Stimulated activated CD4-positive, alpha-beta T cell treated with anti-CD3 and anti-CD28 coated beads, Interleukin-1b, Interleukin-23, amount 100 ng/mL, for 1 hour (primary cell): ENCODE measurements around the gene ATG13.

Experiments
- DNase-seq, 2 donors: peaks; one replicate each; pipeline ENCODE4 v3.0.0-alpha.2; 2020; ENCODE audit warnings: low read depth in 2 of 2

Gene ATG13

GRCh38 chr11:46675288-46675851 is 58.0 kb downstream of the ATG13 start:
- DNase-seq = no peak

GRCh38 chr11:46675949-46676348 is 58.6 kb downstream of the ATG13 start:
- no peak for DNase-seq

- DNase-seq = no peak
Observed at GRCh38 chr11:46676436-46677158, 59.2 kb downstream of the ATG13 start.

GRCh38 chr11:46677169-46677568 is 59.8 kb downstream of the ATG13 start:
- no peak for DNase-seq

- no peak for DNase-seq
Observed at GRCh38 chr11:46677991-46678740, 60.8 kb downstream of the ATG13 start.

GRCh38 chr11:46678741-46679130 is 61.4 kb downstream of the ATG13 start:
- DNase-seq = no peak

- DNase-seq = no peak
Observed at GRCh38 chr11:46679241-46680163, 62.1 kb downstream of the ATG13 start.

GRCh38 chr11:46680164-46680760 is 62.9 kb downstream of the ATG13 start:
- no peak for DNase-seq

- no peak for DNase-seq
Observed at GRCh38 chr11:46680815-46681214, 63.5 kb downstream of the ATG13 start.

GRCh38 chr11:46681814-46682213 is 64.5 kb downstream of the ATG13 start:
- DNase-seq = no peak

- DNase-seq = no peak
Observed at GRCh38 chr11:46682773-46683752, 65.7 kb downstream of the ATG13 start.

GRCh38 chr11:46684367-46684766 is 67.0 kb downstream of the ATG13 start:
- no peak for DNase-seq

- DNase-seq = no peak
Observed at GRCh38 chr11:46686886-46687795, 69.8 kb downstream of the ATG13 start.

GRCh38 chr11:46690702-46691101 is 73.3 kb downstream of the ATG13 start:
- DNase-seq = no peak

GRCh38 chr11:46692450-46692849 is 75.1 kb downstream of the ATG13 start:
- no peak for DNase-seq

- DNase-seq = no peak
Observed at GRCh38 chr11:46693597-46694012, 76.3 kb downstream of the ATG13 start.

- no peak for DNase-seq
Observed at GRCh38 chr11:46694072-46694471, 76.7 kb downstream of the ATG13 start.

GRCh38 chr11:46694607-46695006 is 77.3 kb downstream of the ATG13 start:
- no peak for DNase-seq
